H54 (cell line): ENCODE data around the gene THBS4.
"Not testable (repeated sequence)": the region's sequence is repeated elsewhere in the genome, so short reads cannot be mapped to it uniquely, and the experiment has no call there.

ENCODE experiments used
- DNase-seq: peaks from one replicate; pipeline ENCODE4 v3.0.0; 2011; ENCODE audit warnings: low spot score, mixed read lengths; ENCODE audit not compliant: insufficient read length
- FAIRE-seq: peaks from 3 replicates; lab custom pipeline; 2011; peaks lifted over from hg19 to GRCh38; lab: Jason Lieb, UNC
- POLR2A ChIP-seq: IDR thresholded peaks from 2 replicates; pipeline ENCODE4 v1.6.1; 2011; ENCODE audit warnings: low read depth, mild to moderate bottlenecking, low read length

Gene THBS4

GRCh38 chr5:80076131-80077050 lies 41.2 kb downstream of the THBS4 start:
- DNase-seq (no peak), FAIRE-seq (no peak)
- no peak for TF ChIP-seq POLR2A

- no peak for TF ChIP-seq POLR2A
- no peak for DNase-seq
- FAIRE-seq = no peak
Observed at GRCh38 chr5:80077051-80077714, 42.0 kb downstream of the THBS4 start.

- no peak for TF ChIP-seq POLR2A
- no peak for DNase-seq
- FAIRE-seq = no peak
Observed at GRCh38 chr5:80078921-80079320, 43.8 kb downstream of the THBS4 start.

GRCh38 chr5:80082281-80082680 lies 47.1 kb downstream of the THBS4 start:
- DNase-seq = no peak
- FAIRE-seq = no peak
- TF ChIP-seq POLR2A = no peak

GRCh38 chr5:80082731-80083100 lies 47.6 kb downstream of the THBS4 start:
- TF ChIP-seq POLR2A = no peak
- DNase-seq (peak; percentile 74), FAIRE-seq (no peak)

GRCh38 chr5:80083101-80083890 lies 48.1 kb downstream of the THBS4 start:
- DNase-seq (peak; percentile 46), FAIRE-seq (no peak)
- no peak for TF ChIP-seq POLR2A

GRCh38 chr5:80090884-80091166 lies 55.7 kb downstream of the THBS4 start:
- DNase-seq = no peak
- no peak for FAIRE-seq
- TF ChIP-seq POLR2A = no peak

GRCh38 chr5:80091792-80092192 lies 56.6 kb downstream of the THBS4 start:
- DNase-seq = peak; percentile 36
- FAIRE-seq = not testable (repeated sequence)

- DNase-seq = no peak
- no peak for TF ChIP-seq POLR2A
- FAIRE-seq = no peak
Observed at GRCh38 chr5:80092486-80093107, 57.4 kb downstream of the THBS4 start.

GRCh38 chr5:80093796-80094195 lies 58.6 kb downstream of the THBS4 start:
- DNase-seq (no peak), FAIRE-seq (no peak)
- no peak for TF ChIP-seq POLR2A

GRCh38 chr5:80094236-80094738 lies 59.1 kb downstream of the THBS4 start:
- FAIRE-seq = no peak
- DNase-seq = no peak
- no peak for TF ChIP-seq POLR2A

- no peak for FAIRE-seq
- no peak for TF ChIP-seq POLR2A
- no peak for DNase-seq
Observed at GRCh38 chr5:80097451-80097850, 62.3 kb downstream of the THBS4 start.

- FAIRE-seq (no peak), DNase-seq (no peak)
- no peak for TF ChIP-seq POLR2A
Observed at GRCh38 chr5:80101993-80102392, 66.8 kb downstream of the THBS4 start.

- DNase-seq (no peak), FAIRE-seq (no peak)
- no peak for TF ChIP-seq POLR2A
Observed at GRCh38 chr5:80103371-80103770, 68.2 kb downstream of the THBS4 start.
